Measurements from ENCODE around the gene PADI4.

The PADI4 gene

DNA sequence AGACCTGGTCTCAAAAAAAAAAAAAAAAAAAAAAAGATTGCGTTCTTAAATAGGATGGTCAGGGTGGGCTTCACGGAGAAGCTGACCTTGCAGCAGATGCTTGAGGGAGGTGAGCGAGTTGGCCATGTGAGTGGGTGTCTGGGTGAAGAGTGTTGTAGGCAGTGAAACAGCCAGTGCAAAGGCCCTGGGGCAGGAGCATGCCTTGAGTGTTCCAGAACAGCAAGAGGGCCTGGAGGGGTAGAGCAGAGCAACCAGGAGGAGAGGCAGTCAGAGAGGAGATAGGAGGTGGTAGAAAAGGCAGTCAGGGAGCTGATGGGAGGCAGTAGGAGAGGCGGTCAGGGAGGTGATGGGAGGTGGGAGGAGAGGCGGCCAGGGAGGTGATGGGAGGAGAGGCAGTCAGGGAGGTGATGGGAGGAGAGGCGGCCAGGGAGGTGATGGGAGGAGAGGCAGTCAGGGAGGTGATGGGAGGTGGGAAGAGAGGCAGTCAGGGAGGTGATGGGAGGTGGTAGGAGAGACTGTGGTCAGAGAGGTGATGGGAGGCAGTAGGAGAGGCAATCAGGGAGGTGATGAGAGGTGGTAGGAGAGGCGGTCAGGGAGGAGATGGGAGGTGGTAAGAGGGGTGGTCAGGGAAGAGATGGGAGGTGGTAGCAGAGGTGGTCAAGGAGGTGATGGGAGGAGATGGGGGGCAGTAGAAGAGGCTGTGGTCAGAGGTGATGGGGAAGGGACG lies 43.8 kb downstream of the PADI4 start:
- no peak for DNase-seq

DNA sequence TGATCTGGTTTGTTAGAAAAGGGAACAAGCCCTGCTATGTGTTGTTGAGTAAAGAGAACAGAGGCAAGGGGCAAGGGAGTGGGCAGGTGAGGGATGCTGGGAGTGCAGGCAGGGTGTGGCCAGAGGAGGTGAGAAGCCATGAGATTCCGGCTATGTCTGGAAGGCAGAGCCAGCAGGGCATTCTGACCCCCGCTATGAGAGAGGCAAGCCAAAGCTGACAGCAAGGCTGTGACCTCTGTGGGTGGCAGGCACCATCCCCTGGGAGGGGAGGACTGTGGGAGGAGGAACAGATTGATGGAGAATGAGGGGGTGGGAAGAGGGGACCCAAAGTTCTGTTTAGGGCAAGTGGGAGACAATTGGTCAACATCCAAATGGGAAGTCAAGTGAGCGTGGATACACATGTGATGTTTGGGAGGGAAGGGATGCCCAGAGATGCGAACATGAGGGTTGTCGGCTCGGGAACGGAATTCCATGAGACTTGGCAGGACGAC lies 44.5 kb downstream of the PADI4 start:
- DNase-seq: no peak

DNA sequence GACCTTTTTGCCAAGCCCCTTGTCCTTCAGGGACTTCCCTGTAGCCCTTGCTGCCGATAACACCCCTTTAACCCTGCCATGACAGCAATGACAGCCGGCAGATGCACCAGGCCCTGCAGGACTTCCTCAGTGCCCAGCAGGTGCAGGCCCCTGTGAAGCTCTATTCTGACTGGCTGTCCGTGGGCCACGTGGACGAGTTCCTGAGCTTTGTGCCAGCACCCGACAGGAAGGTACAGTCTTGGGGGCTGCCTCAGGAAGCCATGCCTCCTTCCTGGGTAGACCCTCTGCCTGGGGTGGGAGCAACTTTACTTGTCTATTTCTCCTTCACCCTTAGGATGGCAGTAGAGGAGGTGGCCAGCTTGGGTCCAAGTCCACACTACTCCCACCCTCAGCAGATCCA lies 47.9 kb downstream of the PADI4 start:
- DNase-seq: no peak

DNA sequence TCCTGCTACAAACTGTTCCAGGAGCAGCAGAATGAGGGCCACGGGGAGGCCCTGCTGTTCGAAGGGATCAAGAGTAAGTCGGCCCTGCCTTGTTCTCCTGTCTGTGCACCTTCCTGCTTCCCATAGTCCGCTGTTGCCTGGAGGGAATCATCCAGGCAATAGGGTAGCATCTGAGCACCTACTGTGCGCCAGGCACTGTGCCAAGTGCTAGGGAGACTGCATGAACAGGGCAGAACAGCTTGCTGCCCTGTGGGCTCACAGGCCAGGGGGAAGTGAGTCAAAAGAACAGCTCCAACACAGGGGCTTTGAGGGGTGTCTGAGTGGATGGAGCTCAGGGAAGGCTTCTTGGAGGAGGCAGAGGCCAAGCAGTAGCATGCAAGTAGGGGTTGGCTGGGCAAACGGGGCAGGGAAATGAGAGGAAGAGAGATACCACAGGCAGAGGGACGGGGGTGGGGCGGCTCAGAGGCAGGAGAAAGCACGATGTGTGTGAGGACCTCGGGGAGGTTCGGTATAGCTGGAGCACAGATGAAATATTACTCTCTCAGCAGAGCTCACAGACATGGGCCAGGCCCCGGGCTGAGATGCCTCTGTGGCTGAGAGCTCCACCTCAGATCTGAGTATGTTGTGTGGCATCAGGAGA lies 48.5 kb downstream of the PADI4 start:
- DNase-seq: no peak

DNA sequence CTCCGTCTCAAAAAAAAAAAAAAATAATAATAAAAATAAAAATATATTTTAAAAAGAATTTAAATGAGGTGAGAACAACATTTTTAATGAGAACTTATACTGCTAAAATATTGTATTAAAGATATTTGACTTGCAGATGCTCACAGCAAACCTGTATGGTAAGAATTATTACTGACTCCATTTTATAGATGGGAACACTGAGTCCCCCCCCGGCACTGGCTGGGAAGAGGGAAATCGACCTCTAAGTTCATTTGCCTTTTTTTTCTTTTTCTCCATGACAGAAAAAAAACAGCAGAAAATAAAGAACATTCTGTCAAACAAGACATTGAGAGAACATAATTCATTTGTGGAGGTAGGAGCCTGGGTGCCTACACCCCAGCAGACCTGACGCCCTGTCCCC lies 50.6 kb downstream of the PADI4 start:
- DNase-seq: no peak

DNA sequence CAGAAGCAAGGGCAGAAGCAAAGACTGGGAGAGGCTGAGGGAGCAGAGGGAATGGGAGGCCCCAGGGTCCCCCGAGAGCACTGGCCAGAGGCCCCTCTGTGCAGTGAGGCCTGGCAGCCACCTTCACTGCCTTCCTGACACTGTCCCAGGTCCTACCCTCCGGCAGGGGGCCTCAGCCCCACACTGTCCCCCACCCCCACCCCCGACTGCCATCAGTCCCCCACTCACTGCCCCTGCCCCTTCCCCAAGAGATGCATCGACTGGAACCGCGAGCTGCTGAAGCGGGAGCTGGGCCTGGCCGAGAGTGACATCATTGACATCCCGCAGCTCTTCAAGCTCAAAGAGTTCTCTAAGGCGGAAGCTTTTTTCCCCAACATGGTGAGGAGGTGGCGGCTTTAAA lies 51.0 kb downstream of the PADI4 start:
- DNase-seq: no peak

DNA sequence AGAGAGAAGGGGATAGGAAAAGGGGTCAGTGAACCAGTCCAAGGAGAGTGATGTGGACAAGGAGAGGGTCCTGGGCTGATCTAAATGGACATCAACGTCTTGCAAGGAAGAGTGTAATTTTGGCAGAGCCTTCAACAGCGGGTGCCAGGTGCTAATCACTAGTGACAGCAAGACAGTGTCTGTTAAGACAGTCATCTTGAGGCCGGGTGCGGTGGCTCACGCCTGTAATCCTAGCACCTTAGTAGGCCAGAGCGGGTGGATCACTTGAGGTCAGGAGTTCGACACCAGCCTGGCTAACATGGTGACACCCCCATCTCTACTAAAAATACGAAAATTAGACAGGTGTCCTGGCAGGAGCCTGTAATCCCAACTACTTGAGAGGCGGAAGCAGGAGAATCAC lies 51.8 kb downstream of the PADI4 start:
- DNase-seq: no peak

DNA sequence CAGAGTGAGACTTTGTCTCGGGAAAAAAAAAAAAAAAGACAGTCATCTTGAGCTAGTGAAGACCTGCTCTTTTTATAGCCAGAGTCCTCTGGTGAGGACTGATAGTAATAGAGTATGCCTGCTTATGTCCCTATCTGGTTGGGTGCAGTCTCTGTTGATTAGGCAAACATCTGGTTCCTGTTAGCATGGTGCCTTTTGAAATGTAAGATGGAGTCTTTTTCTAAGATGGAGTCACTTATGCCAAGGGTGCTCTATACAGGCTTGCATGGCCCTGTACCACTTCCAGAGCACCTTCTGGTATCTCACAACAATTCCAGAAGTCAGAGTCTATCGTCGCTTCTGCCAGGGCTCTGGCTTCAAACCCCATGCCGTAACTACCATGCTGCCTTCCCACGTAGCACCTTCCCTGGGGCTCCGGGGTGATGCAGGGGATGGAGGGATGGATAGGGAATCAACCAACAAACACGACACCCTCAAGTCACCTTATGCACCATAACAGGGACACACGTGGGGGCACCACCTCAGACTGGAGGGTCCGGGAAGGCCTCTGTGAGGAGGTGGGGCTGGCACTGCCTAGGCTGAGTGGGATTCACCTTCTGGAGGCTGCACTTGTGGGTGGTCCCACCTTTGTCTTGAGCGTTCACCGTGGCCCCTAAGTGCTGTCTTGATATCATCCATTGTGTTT lies 52.4 kb downstream of the PADI4 start:
- DNase-seq: no peak

DNA sequence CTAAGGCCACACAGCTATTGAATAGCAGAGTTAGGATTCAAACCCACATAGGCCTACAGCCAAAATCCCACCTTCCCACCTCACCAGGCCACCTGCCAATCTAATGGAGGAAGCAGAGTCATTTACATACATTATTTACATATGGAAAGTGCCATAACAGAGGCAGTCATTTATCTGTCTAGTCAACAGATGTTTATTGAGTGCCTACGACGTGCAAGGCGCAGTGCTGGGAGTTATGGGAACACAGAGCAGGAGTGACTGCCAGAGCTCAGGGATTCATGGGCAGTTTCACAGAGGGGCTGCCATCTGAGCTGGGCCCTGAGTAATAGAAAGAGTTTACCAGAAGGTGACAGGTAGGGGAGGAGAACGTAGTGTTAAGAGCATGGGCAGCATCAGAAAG lies 53.7 kb downstream of the PADI4 start:
- DNase-seq: no peak

DNA sequence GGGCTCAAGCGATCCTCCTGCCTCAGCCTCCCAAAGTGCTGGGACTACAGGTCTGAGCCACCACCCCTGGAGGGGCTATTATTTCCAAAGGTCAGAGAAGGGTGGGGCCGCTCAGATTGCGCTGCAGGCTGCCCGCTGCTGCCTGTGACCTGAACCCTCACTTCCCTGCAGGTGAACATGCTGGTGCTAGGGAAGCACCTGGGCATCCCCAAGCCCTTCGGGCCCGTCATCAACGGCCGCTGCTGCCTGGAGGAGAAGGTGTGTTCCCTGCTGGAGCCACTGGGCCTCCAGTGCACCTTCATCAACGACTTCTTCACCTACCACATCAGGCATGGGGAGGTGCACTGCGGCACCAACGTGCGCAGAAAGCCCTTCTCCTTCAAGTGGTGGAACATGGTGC lies 55.4 kb downstream of the PADI4 start:
- no peak for DNase-seq

DNA sequence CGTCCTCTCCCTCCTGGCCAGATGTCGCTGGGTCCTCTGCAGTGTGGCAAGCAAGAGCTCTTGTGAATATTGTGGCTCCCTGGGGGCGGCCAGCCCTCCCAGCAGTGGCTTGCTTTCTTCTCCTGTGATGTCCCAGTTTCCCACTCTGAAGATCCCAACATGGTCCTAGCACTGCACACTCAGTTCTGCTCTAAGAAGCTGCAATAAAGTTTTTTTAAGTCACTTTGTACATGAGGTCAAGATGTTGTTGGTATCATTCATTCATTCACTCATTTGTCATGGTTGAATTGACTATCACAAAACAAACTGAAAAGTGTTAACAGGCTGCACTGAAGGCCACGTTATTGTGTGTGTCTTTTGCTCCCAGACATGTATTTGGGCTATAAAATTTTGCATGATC lies 55.8 kb downstream of the PADI4 start:
- no peak for DNase-seq

DNA sequence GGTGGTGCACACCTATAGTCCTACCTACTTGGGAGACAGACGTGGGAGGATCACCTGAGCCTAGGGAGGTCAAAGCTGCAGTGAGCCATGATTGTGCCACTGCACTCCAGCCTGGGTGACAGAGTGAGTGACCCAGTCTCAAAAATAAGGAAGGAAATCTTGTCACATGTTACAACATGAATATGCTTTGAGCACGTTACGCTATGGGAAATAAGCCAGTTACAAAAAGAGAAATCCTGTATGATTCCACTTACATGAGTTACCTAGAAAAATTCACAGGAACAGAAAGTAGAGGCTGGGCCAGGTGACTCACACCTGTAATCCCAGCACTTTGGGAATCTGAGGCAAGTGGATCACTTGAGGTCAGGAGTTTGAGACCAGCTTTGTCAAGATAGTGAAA lies 57.3 kb downstream of the PADI4 start:
- DNase-seq: no peak

DNA sequence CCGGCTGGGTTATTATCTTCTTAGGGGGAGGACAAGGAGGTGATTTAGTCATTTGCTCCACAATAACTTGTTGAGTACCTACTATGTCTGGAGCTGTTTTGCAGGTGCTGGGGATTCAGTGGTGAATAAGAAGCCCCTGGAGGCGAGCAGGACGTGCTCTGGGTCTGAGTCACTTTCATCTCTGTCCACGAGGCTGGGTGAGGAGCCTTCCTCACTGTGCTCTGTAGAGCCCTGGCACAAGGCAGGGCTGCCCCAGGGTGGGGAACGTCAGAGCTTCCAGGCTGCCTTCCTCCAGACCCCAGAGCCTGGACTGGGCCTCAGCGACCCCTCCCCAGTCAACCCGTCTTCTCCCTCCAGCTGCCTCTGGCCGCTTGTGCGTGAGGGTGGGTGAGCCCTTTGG lies 61.5 kb downstream of the PADI4 start:
- no peak for DNase-seq

DNA sequence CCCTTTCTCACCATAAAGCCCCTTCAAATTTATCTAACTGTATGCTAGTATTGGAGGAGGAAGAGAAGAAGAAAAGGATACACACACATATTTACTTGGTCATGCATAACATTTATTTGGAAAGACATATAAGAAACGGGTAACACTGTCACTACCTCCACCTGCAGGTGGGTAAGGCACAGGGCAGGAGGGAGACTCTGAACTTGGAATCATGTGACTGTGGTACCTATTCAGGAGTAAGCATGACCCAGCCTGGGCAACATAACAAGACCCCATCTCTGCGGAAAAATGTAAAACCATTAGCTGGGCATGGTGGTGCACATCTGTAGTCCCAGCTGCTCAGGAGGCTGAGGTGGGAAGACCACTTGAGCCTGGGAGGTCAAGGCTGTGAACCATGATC lies 62.6 kb downstream of the PADI4 start:
- no peak for DNase-seq

DNA sequence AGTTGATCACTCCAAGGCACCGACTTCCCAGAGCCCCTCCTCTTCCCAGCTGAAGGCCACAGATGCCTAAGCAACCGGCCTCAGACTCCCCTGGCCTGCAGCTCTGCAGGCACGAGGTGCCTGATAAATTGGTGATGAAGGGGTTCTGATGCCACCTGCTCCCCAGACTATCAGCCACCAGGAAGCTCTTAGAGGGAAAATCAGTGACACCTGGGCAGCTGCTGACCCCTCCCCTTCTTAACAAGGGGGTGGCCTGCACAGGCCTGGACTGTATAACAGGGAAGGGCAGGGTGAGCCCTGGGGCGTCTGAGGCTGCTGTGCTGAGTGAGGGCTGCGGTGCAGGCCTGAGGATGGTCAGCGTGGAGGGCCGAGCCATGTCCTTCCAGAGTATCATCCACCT lies 63.9 kb downstream of the PADI4 start, which contains the start of gene PADI6:
TSS of gene PADI6 (plus strand) at position 301 of the 400 bp plus-strand sequence. CDS start at position 351, 50 bp downstream.
- DNase-seq: no peak

DNA sequence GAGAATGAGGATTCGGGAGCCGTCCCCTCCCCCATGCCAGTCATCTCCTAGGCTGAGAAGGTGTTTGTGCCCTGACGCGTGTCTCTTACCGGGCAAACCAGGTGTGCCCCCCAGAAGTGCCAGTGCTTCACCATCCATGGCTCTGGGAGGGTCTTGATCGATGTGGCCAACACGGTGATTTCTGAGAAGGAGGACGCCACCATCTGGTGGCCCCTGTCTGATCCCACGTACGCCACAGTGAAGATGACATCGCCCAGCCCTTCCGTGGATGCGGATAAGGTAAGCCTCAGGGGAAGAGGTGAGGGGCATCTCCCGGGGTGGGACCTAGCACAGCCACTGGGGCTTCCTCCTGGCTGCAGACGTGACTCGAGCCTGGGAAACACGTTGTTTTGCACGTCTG lies 65.0 kb downstream of the PADI4 start:
- no peak for DNase-seq

DNA sequence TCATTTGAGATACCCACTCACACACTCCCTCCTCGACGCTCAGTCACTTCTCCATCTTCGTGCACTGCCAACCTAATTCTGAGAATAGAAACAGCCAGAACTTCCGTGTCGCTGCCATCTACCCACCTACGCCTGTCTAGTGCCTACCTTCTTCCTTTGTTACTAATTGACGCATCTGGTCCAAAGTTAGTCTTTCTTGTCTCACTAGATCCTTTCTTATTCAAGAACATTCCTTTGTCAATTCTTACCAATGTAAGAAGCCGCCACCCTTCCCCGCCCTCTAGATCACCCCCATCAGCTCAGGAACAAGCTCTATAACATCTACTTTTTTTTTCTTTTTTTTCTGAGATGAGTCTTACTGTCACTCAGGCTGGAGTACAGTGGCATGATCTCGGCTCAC lies 67.7 kb downstream of the PADI4 start:
- no peak for DNase-seq

DNA sequence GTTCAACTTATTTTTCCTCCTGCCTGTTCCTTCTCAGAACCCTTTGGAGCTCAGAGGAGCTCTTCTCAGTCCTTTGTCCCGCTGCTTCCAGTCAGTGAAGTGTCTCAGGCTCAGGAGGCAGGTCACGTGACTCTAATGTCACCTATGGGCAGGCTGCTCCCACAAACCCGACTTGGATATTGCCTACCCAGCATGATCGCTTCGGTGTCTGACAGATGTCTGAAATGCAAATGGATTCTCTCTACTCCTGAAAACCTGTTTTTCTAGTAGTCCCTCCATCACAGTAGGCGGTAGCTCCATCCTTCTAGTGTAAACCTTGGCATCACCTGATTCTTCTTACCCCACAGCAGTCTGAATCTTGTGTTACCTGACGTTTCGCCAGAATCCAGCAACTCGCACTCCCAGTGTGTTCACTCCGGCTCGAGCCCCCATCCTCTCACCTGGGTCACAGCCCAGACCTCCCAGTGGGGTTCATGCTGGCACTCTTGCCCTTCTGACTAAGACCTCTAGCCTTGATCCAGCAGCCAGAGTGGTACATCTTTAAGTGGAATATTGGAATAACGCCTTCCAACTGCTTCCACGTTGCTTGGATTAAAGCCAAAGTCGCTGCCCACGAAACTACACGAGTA lies 69.4 kb downstream of the PADI4 start:
- no peak for DNase-seq

DNA sequence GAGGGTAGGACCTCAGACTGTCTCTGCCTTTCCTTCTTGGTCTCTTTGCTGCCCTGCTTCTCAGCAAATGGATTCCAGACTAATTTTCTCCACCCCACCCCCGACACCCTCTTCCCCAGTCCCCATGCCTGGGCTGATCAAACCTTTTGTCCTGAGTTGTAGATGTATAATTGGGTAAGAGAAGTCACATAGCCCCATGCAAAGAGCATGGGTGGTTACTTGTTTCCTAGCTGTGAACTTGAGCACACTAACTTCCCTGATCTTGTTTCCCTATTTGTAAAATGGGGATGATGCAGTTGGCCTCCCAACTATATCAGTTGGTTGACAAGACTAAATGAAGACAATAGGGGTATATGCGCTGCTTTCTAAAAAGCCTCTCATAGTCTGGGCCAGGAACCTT lies 73.2 kb downstream of the PADI4 start:
- no peak for DNase-seq

DNA sequence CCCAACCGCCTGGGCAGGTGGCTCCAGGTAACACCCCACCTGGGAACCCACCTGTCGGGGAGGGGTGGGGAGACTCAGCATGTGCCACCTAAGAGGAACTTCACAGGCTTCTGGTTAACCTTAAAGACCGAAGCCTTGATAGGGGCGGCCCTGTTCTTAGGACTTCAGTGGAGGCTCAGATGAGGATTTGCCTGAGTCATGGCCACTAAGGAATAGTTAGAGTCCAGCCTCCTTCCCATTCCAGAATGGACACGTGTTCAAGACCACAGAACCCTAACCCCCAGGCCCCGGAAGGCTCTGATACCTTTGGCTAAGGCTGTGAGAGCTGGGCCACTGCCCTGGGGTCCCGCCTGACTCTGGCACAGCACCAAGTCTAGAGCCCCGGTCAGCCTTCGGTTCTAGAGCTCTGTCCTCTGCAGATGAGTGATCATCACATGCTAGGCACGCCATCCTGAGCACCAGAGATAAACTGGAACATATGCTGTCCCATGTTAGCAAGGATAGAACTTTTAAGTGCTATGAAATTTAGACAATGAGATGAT lies 84.3 kb downstream of the PADI4 start:
- DNase-seq: no peak

DNA sequence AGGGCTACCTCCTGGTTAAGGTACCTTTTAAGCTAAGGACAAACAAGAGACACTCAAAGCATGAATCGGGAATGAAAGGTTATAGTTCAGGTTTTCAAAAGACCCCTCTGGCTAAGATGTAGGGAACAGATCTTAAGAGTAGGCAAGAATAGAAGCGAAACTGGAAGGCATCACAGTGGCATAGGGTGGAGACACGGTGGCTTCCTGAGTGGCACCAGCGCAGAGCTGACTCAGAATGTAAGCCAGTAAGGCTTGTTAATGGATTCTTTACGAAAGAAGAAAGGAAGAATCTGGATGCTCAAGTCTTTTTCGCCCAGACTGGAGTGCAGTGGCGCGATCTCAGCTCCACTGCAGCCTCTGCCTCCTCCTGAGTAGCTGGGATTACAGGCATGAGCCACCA lies 85.2 kb downstream of the PADI4 start:
- no peak for DNase-seq

DNA sequence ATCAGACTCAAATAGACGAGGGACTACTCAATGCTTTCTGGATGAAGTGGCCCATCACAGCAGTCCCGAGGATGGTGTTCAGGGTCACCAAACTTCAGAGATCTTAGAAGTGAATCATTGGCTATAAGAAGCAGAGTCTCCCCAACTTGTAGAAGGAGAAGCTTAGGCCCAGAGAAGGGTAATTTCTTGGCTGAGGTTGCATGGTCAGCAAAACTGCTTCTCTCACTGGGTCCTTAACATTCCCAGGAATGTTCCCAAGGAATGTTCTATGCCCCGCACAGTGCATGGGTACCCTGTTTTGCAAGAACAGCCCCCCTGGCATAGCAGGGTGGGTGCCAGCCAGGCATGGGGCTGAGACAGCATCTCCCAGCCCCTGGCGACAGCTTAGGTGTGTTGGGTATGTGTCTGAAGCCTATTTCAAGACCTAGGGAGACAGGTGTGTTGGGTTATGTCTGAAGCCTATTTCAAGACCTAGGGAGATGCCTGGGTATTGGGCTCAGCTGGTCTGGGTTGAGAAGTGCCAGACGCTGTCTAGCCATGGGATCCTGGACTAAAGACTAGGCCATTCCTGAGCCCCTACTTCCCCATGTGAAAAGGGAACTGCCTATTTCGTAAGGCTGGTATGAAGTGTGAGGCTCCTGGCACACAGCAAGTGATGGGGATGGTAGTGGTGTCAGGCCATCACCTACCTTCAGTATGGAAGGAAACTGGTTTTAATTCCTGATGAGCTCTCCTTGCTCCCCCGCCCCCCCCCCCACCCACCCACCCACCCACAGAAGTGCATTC lies 90.1 kb downstream of the PADI4 start:
- DNase-seq: no peak
